ENCODE measurements around the gene CLPTM1. TPM values are rescaled to one million over a fixed set of nuclear protein-coding genes. Genes with fewer than 3 reads are reported as not detected.

Gene CLPTM1
- total RNA-seq (2014; rRNA removed): 44.9 and 61.3 TPM in 2 replicates
- percentile 61 among the genes with signal in this experiment for Bru-seq, nascent RNA
- BruChase-seq, experiment 1, labeled RNA remaining after a 6-hour chase: percentile 75 among the genes with signal in this experiment
- percentile 68 among the genes with signal in this experiment for BruChase-seq, experiment 2, labeled RNA remaining after a 2-hour chase
- long read RNA-seq, transcript CLPTM1-201 (14 exons, 2,604 nt): major isoform, 143 of 209 reads
- long read RNA-seq, partial matches to known transcripts: 65 of 209 reads
- long read RNA-seq, other reads (novel, unspliced or antisense): 1 of 209 reads

GRCh38 chr19:44954649-44955504 is at the start of gene CLPTM1:
Gene CLPTM1 (plus strand): TSS chr19:44955380. CDS start chr19:44955396, 16 bp downstream.
- peaks cover 47% of the 10 kb centered on the region for H3K79me2 ChIP-seq (ENCODE audit: low read length)
- CTCF ChIA-PET: no interaction called here
- H4K20me1 ChIP-seq (ENCODE audit: low read length): peaks cover 22% of the 10 kb centered on the region; the same call in 1 of the 2 replicates
- H3K9me3 ChIP-seq (ENCODE audit: low read length): no peaks in the 10 kb centered on the region
- TF ChIP-seq EZH2 (IDR thresholded peaks at IDR 0.05; ENCODE audit: low read length, unreplicated experiment): no peak
- no peak for TF ChIP-seq EZH2phosphoT487 (IDR thresholded peaks at IDR 0.05; ENCODE audit: borderline replicate concordance, low read length)
- TF ChIP-seq CTCF (conservative IDR thresholded peaks at IDR 0.05; ENCODE audit: low read depth, low read length): no peak
- H3K9me2 ChIP-seq (replicated peaks; ENCODE audit: low read length): no peaks in the 10 kb centered on the region
- H3K27ac ChIP-seq (ENCODE audit: low read length): peak within 1 kb of the TSS; percentile 92
- H3K4me3 ChIP-seq (ENCODE audit: low read length): peak within 1 kb of the TSS; percentile 95
- POLR2A ChIA-PET (ENCODE audit: unreplicated experiment): interaction anchor here (0.7 kb wide), 1 partner anchor 183 kb away, joined by 3 read pairs; no protein-coding TSS in a partner anchor
- ATAC-seq (peak; percentile 91), DNase-seq (peak; percentile 90)
- H3K9ac ChIP-seq (ENCODE audit: low read length): peak within 1 kb of the TSS; percentile 97
- intact Hi-C loops (cut with micrococcal nuclease): no loop called here
- H3K36me3 ChIP-seq (ENCODE audit: low read depth, low read length): no peaks in the 10 kb centered on the region
- H3F3A ChIP-seq (ENCODE audit: low read length, unreplicated experiment): no peaks in the 10 kb centered on the region
- H2AFZ ChIP-seq (ENCODE audit: low read length): peak within 1 kb of the TSS; percentile 98
- no peaks in the 10 kb centered on the region for H3K27me3 ChIP-seq (ENCODE audit: low read length)
- peaks cover 11% of the 10 kb centered on the region; the same call in 1 of the 2 replicates for H3K4me1 ChIP-seq (ENCODE audit: insufficient read depth, low read length)
- H3K4me2 ChIP-seq (ENCODE audit: low read length): peak within 1 kb of the TSS; percentile 99
- BruUV-seq (replicated peaks): TSS peak; percentile 95

- CTCF ChIA-PET: interaction anchor here (0.7 kb wide), 1 partner anchor 1308 kb away, joined by 6 read pairs; no protein-coding TSS in a partner anchor
- no peak within 1 kb of the TSS for H3K9ac ChIP-seq (ENCODE audit: low read length)
Observed at GRCh38 chr19:44905437-44906160, 49.6 kb upstream of the CLPTM1 start, which contains the start of gene APOE. Gene APOE (plus strand): TSS chr19:44905796. CDS start chr19:44906625, 829 bp downstream.

More at GRCh38 chr19:44905437-44906160, 49.6 kb upstream of the CLPTM1 start, which contains the start of gene APOE:
- no peak within 1 kb of the TSS for H3K27ac ChIP-seq (ENCODE audit: low read length)
- no peaks in the 10 kb centered on the region for H4K20me1 ChIP-seq (ENCODE audit: low read length)
- H3K4me3 ChIP-seq (ENCODE audit: low read length): peak within 1 kb of the TSS; percentile 30; the same call in 1 of the 2 replicates
- H3K9me3 ChIP-seq (ENCODE audit: low read length): no peaks in the 10 kb centered on the region
- peak; percentile 5; the same call in 1 of the 2 replicates for ATAC-seq
- POLR2A ChIA-PET (ENCODE audit: unreplicated experiment): interaction anchor here (0.6 to 0.9 kb wide), 3 partner anchors 10 to 828 kb away, joined by 3 to 7 read pairs (median 3); no protein-coding TSS in a partner anchor
- H3K27me3 ChIP-seq (ENCODE audit: low read length): no peaks in the 10 kb centered on the region
- no peaks in the 10 kb centered on the region for H3K9me2 ChIP-seq (replicated peaks; ENCODE audit: low read length)
- H2AFZ ChIP-seq (ENCODE audit: low read length): no peak within 1 kb of the TSS
- no peak for TF ChIP-seq CTCF (conservative IDR thresholded peaks at IDR 0.05; ENCODE audit: low read depth, low read length)
- TF ChIP-seq EZH2phosphoT487 (IDR thresholded peaks at IDR 0.05; ENCODE audit: borderline replicate concordance, low read length): no peak
- TF ChIP-seq EZH2 (IDR thresholded peaks at IDR 0.05; ENCODE audit: low read length, unreplicated experiment): no peak
- no TSS peak for BruUV-seq (replicated peaks)
- H3K79me2 ChIP-seq (ENCODE audit: low read length): no peaks in the 10 kb centered on the region
- H3F3A ChIP-seq (ENCODE audit: low read length, unreplicated experiment): no peaks in the 10 kb centered on the region
- H3K36me3 ChIP-seq (ENCODE audit: low read depth, low read length): no peaks in the 10 kb centered on the region
- peak within 1 kb of the TSS; percentile 69 for H3K4me2 ChIP-seq (ENCODE audit: low read length)
- no peaks in the 10 kb centered on the region for H3K4me1 ChIP-seq (ENCODE audit: insufficient read depth, low read length)
- no peak for DNase-seq
- intact Hi-C loops (cut with micrococcal nuclease): no loop called here

Measured in PC-3 (cell line).